ENCODE measurements around the gene LOXL1.

DNA sequence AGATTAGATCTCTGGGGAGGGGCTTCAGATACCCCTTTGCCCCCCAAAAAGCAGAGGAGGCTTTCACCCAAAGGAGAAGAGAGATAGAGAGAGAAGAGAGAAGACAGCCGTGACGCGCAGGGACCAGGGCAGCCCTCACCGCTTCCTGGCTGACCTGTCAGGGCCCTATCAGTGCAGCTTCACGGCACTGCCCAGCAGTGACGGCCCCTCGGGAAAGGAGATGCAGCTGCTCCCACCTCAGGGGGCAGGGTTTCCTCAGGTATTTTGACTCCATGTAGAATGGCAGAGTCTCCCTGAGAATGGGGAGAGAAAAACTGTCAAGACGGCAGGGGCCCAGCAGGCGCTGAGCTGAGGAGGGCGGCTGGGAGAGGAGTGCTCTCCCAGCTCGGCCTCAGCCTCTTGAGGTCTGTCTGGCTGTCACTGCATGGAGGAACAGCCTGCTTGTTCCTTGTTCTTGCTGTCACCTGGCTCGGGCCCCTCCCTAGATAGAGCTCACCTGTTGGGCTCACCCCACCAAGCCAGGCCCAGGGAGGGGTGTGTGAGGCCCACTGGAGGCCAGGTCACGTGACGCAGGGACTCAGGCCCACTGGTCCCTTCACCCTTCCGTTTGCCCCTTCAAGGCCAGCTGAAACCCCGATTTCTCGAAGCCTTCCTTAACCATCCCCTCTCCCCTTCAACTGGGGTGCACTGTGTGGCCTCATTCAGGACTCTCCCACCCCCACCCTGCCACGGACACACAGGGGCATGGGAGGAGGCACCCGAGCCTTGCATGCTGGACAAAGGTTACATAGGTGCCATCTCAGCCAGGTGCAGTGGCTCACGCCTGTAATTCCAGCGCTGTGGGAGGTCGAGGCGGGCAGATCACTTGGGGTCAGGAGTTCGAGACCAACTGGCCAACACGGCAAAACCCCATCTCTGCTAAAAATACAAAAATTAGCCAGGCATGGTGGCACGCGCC, 28.2 kb downstream of the LOXL1 start:
- TF ChIP-seq, protein P1, sequence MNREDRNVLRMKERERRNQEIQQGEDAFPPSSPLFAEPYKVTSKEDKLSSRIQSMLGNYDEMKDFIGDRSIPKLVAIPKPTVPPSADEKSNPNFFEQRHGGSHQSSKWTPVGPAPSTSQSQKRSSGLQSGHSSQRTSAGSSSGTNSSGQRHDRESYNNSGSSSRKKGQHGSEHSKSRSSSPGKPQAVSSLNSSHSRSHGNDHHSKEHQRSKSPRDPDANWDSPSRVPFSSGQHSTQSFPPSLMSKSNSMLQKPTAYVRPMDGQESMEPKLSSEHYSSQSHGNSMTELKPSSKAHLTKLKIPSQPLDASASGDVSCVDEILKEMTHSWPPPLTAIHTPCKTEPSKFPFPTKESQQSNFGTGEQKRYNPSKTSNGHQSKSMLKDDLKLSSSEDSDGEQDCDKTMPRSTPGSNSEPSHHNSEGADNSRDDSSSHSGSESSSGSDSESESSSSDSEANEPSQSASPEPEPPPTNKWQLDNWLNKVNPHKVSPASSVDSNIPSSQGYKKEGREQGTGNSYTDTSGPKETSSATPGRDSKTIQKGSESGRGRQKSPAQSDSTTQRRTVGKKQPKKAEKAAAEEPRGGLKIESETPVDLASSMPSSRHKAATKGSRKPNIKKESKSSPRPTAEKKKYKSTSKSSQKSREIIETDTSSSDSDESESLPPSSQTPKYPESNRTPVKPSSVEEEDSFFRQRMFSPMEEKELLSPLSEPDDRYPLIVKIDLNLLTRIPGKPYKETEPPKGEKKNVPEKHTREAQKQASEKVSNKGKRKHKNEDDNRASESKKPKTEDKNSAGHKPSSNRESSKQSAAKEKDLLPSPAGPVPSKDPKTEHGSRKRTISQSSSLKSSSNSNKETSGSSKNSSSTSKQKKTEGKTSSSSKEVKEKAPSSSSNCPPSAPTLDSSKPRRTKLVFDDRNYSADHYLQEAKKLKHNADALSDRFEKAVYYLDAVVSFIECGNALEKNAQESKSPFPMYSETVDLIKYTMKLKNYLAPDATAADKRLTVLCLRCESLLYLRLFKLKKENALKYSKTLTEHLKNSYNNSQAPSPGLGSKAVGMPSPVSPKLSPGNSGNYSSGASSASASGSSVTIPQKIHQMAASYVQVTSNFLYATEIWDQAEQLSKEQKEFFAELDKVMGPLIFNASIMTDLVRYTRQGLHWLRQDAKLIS (CRISPR knock-in tag; IDR thresholded peaks at IDR 0.05) = no peak
- no peak for TF ChIP-seq SMC3 (IDR thresholded peaks at IDR 0.05; ENCODE audit: low read length)
- TF ChIP-seq SUZ12 (IDR thresholded peaks at IDR 0.05; ENCODE audit: low read depth, low read length) = no peak
- no peak for TF ChIP-seq RAD21 (CRISPR knock-in tag; IDR thresholded peaks at IDR 0.05)
